Measurements from ENCODE around the gene SULT1C4.

Gene SULT1C4

GRCh38 chr2:108384662-108385393 is 7.1 kb downstream of the SULT1C4 start:
- TF ChIP-seq POLR2AphosphoS5 (IDR thresholded peaks at IDR 0.05; ENCODE audit: low read depth, low read length) = no peak

- TF ChIP-seq POLR2AphosphoS5 (IDR thresholded peaks at IDR 0.05; ENCODE audit: low read depth, low read length) (no peak), SIN3A (IDR thresholded peaks at IDR 0.05; ENCODE audit: borderline replicate concordance, insufficient read depth, low read length) (no peak), TAF1 (IDR thresholded peaks at IDR 0.05; ENCODE audit: borderline replicate concordance, insufficient read depth, low read length) (no peak), FOXP2 (optimal IDR thresholded peaks at IDR 0.05; ENCODE audit: borderline replicate concordance, extremely low read depth, extremely low read length, insufficient read depth) (no peak)
- TF ChIP-seq, protein P1, sequence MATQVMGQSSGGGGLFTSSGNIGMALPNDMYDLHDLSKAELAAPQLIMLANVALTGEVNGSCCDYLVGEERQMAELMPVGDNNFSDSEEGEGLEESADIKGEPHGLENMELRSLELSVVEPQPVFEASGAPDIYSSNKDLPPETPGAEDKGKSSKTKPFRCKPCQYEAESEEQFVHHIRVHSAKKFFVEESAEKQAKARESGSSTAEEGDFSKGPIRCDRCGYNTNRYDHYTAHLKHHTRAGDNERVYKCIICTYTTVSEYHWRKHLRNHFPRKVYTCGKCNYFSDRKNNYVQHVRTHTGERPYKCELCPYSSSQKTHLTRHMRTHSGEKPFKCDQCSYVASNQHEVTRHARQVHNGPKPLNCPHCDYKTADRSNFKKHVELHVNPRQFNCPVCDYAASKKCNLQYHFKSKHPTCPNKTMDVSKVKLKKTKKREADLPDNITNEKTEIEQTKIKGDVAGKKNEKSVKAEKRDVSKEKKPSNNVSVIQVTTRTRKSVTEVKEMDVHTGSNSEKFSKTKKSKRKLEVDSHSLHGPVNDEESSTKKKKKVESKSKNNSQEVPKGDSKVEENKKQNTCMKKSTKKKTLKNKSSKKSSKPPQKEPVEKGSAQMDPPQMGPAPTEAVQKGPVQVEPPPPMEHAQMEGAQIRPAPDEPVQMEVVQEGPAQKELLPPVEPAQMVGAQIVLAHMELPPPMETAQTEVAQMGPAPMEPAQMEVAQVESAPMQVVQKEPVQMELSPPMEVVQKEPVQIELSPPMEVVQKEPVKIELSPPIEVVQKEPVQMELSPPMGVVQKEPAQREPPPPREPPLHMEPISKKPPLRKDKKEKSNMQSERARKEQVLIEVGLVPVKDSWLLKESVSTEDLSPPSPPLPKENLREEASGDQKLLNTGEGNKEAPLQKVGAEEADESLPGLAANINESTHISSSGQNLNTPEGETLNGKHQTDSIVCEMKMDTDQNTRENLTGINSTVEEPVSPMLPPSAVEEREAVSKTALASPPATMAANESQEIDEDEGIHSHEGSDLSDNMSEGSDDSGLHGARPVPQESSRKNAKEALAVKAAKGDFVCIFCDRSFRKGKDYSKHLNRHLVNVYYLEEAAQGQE (IDR thresholded peaks at IDR 0.05; ENCODE audit: insufficient read depth in 1 of 2, low read depth in 2 of 2, low read length in 2 of 2) = no peak
Measured at GRCh38 chr2:108385411-108386071, 7.8 kb downstream of the SULT1C4 start.

- no peak for TF ChIP-seq POLR2AphosphoS5 (IDR thresholded peaks at IDR 0.05; ENCODE audit: low read depth, low read length)
- no peak for TF ChIP-seq SIN3A (IDR thresholded peaks at IDR 0.05; ENCODE audit: borderline replicate concordance, insufficient read depth, low read length)
Measured at GRCh38 chr2:108388045-108388444, 10.3 kb downstream of the SULT1C4 start.

DNA sequence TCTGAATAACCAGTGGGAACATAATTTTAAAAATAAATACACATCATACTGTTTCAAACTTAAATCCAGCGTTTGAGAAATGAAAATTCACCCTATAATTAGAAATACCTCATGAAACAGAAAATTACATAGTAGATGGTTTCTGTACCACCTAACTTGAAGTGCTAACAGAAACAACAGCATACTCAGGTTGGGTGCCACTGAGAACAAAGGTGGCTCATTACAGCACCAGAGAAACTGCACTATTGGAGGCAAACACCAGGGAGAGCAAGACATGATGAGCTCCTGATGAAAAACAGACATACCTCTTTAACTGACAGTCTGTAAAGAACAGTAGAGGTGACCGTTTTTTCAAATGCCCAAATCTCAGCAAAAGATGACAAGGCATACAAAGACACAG is 12.6 kb downstream of the SULT1C4 start:
- TF ChIP-seq, protein P1 (IDR thresholded peaks at IDR 0.05; ENCODE audit: insufficient read depth in 1 of 2, low read depth in 2 of 2, low read length in 2 of 2) = no peak
- no peak for TF ChIP-seq POLR2AphosphoS5 (IDR thresholded peaks at IDR 0.05; ENCODE audit: low read depth, low read length)

- TF ChIP-seq SIN3A (IDR thresholded peaks at IDR 0.05; ENCODE audit: borderline replicate concordance, insufficient read depth, low read length) = no peak
- no peak for TF ChIP-seq POLR2AphosphoS5 (IDR thresholded peaks at IDR 0.05; ENCODE audit: low read depth, low read length)
- TF ChIP-seq FOXP2 (optimal IDR thresholded peaks at IDR 0.05; ENCODE audit: borderline replicate concordance, extremely low read depth, extremely low read length, insufficient read depth) = no peak
- TF ChIP-seq, protein P1 (IDR thresholded peaks at IDR 0.05; ENCODE audit: insufficient read depth in 1 of 2, low read depth in 2 of 2, low read length in 2 of 2) = no peak
- no peak for TF ChIP-seq TAF1 (IDR thresholded peaks at IDR 0.05; ENCODE audit: borderline replicate concordance, insufficient read depth, low read length)
Measured at GRCh38 chr2:108392029-108392428, 14.3 kb downstream of the SULT1C4 start.

GRCh38 chr2:108393197-108393596 is 15.4 kb downstream of the SULT1C4 start:
- TF ChIP-seq TAF1 (IDR thresholded peaks at IDR 0.05; ENCODE audit: borderline replicate concordance, insufficient read depth, low read length) = no peak
- no peak for TF ChIP-seq POLR2AphosphoS5 (IDR thresholded peaks at IDR 0.05; ENCODE audit: low read depth, low read length)
- TF ChIP-seq, protein P1 (IDR thresholded peaks at IDR 0.05; ENCODE audit: insufficient read depth in 1 of 2, low read depth in 2 of 2, low read length in 2 of 2) = no peak
- no peak for TF ChIP-seq SIN3A (IDR thresholded peaks at IDR 0.05; ENCODE audit: borderline replicate concordance, insufficient read depth, low read length)
- no peak for TF ChIP-seq FOXP2 (optimal IDR thresholded peaks at IDR 0.05; ENCODE audit: borderline replicate concordance, extremely low read depth, extremely low read length, insufficient read depth)

Data from PFSK-1 (cell line).